GM23338 (cell line): Measurements from ENCODE around the gene MS4A12. TPM values are rescaled to one million over a fixed set of nuclear protein-coding genes. Genes with fewer than 3 reads are reported as not detected.

ENCODE experiments used
- ATAC-seq: fragments of 200-7000 bp; cut with Tn5 transposase; 3 replicates; pipeline ENCODE4 v1.9.1; 2020
- DNase-seq: peaks from one replicate; pipeline ENCODE4 v3.0.0-alpha.2; 2015; ENCODE audit warnings: low spot score
- H2AFZ ChIP-seq: fragments of 200-600 bp; sonication (generic); 2 replicates; pipeline ENCODE4 v1.8.0; 2016; ENCODE audit warnings: antibody characterized with exemption, mild to moderate bottlenecking, moderate library complexity
- H3F3A ChIP-seq: fragments of 200-600 bp; sonication (generic); replicated peaks from 2 replicates; pipeline ENCODE4 v1.8.0; 2017; ENCODE audit warnings: antibody characterized with exemption, mixed run types, low read depth
- H3K27ac ChIP-seq: fragments of 200-600 bp; sonication (generic); 2 replicates; pipeline ENCODE4 v1.6.1; 2016; ENCODE audit warnings: low read depth
- H3K27me3 ChIP-seq: fragments of 200-600 bp; sonication (generic); 2 replicates; pipeline ENCODE4 v1.8.0; 2016; ENCODE audit warnings: mild to moderate bottlenecking, mixed run types, moderate library complexity; ENCODE audit not compliant: insufficient read depth
- H3K36me3 ChIP-seq: fragments of 200-600 bp; sonication (generic); 2 replicates; pipeline ENCODE4 v1.8.0; 2016; ENCODE audit warnings: mild to moderate bottlenecking; ENCODE audit not compliant: insufficient read depth
- H3K4me1 ChIP-seq: fragments of 200-600 bp; sonication (generic); 2 replicates; pipeline ENCODE4 v1.8.0; 2016; ENCODE audit warnings: mild to moderate bottlenecking, moderate library complexity; ENCODE audit not compliant: insufficient read depth
- H3K4me2 ChIP-seq: fragments of 200-600 bp; sonication (generic); 2 replicates; pipeline ENCODE4 v1.7.1; 2017; ENCODE audit warnings: mixed run types
- H3K4me3 ChIP-seq: fragments of 200-600 bp; sonication (generic); 2 replicates; pipeline ENCODE4 v1.6.1; 2016; ENCODE audit warnings: mixed run types
- H3K79me2 ChIP-seq: fragments of 200-600 bp; sonication (generic); replicated peaks from 2 replicates; pipeline ENCODE4 v1.8.0; 2017; ENCODE audit warnings: mild to moderate bottlenecking; ENCODE audit not compliant: insufficient read depth
- H3K9me2 ChIP-seq: fragments of 200-600 bp; sonication (generic); 2 replicates; pipeline ENCODE4 v1.8.0; 2017; ENCODE audit not compliant: insufficient read depth
- H4K20me1 ChIP-seq: fragments of 200-600 bp; sonication (generic); replicated peaks from 2 replicates; pipeline ENCODE4 v1.8.0; 2017; ENCODE audit warnings: mild to moderate bottlenecking; ENCODE audit not compliant: insufficient read depth
- H3K27ac Mint-ChIP-seq: 2 replicates; pipeline ENCODE4 v1.8.0; 2020; ENCODE audit warnings: inconsistent platforms, mild to moderate bottlenecking, moderate library complexity, mixed read lengths
- H3K27me3 Mint-ChIP-seq: 3 replicates; pipeline ENCODE4 v1.8.0; 2022; ENCODE audit warnings: low read depth, mild to moderate bottlenecking, moderate library complexity, mixed read lengths, inconsistent platforms; ENCODE audit not compliant: insufficient read depth, poor library complexity
- H3K36me3 Mint-ChIP-seq: 3 replicates; pipeline ENCODE4 v1.8.0; 2021; ENCODE audit warnings: low read depth, mild to moderate bottlenecking, inconsistent platforms, moderate library complexity, mixed read lengths
- H3K4me1 Mint-ChIP-seq: 3 replicates; pipeline ENCODE4 v1.8.0; 2020; ENCODE audit warnings: mild to moderate bottlenecking, inconsistent platforms, mixed read lengths
- H3K4me3 Mint-ChIP-seq: 3 replicates; pipeline ENCODE4 v1.8.0; 2021; ENCODE audit warnings: moderate library complexity, mild to moderate bottlenecking, inconsistent platforms, mixed read lengths
- H3K9me3 Mint-ChIP-seq: 3 replicates; pipeline ENCODE4 v1.8.0; 2020; ENCODE audit warnings: moderate library complexity, mild to moderate bottlenecking, inconsistent platforms, mixed read lengths
- CREB1 ChIP-seq: fragments of 250-450 bp; sonication (Bioruptor Pico); IDR thresholded peaks from 2 replicates; pipeline ENCODE4 v1.5.0; 2020; ENCODE audit warnings: low read depth, mild to moderate bottlenecking, moderate library complexity
- ETS1 ChIP-seq: IDR thresholded peaks from 2 replicates; pipeline ENCODE4 v1.6.1; 2016; ENCODE audit warnings: antibody characterized with exemption
- EZH2 ChIP-seq: fragments of 200-600 bp; sonication (generic); IDR thresholded peaks from one replicate; pipeline ENCODE4 v1.8.0; 2017; ENCODE audit warnings: antibody characterized with exemption, mild to moderate bottlenecking, low read depth; ENCODE audit not compliant: unreplicated experiment
- JUNB ChIP-seq: IDR thresholded peaks from one replicate; pipeline ENCODE4 v1.6.1; 2016; ENCODE audit warnings: antibody characterized with exemption; ENCODE audit not compliant: unreplicated experiment
- NANOG ChIP-seq: IDR thresholded peaks from 2 replicates; pipeline ENCODE4 v1.6.1; 2016; ENCODE audit warnings: antibody characterized with exemption, borderline replicate concordance
- POLR2AphosphoS5 ChIP-seq: IDR thresholded peaks from 2 replicates; pipeline ENCODE4 v1.6.1; 2016; ENCODE audit warnings: antibody characterized with exemption, low read depth
- REST ChIP-seq: IDR thresholded peaks from one replicate; pipeline ENCODE4 v1.6.1; 2018; ENCODE audit warnings: antibody characterized with exemption; ENCODE audit not compliant: unreplicated experiment
- STAT1 ChIP-seq: IDR thresholded peaks from one replicate; pipeline ENCODE4 v1.6.1; 2016; ENCODE audit warnings: antibody characterized with exemption; ENCODE audit not compliant: unreplicated experiment
- ZNF114 ChIP-seq: fragments of 250-450 bp; sonication (Bioruptor Pico); IDR thresholded peaks from 2 replicates; pipeline ENCODE4 v1.5.0; 2020; ENCODE audit warnings: mild to moderate bottlenecking, moderate library complexity
- ZNF331 ChIP-seq: fragments of 250-450 bp; sonication (Bioruptor Pico); IDR thresholded peaks from 2 replicates; pipeline ENCODE4 v1.5.0; 2020; ENCODE audit warnings: low read depth, mild to moderate bottlenecking, moderate library complexity
- ZNF462 ChIP-seq: fragments of 250-450 bp; sonication (Bioruptor Pico); IDR thresholded peaks from 2 replicates; pipeline ENCODE4 v1.5.0; 2020; ENCODE audit warnings: mild to moderate bottlenecking, moderate library complexity
- polyA plus RNA-seq: library from polyadenylated mRNA; unstranded; fragments of >200 nt; fragmentation: Nextera tagmentation; extraction: Ambion mirVana; gene quantifications from 2 replicates; pipeline ENCODE4 v1.2.1, GENCODE V29; 2016
- total RNA-seq: library from RNA; depleted of rRNA; stranded (reverse); fragments of >200 nt; shearing (Covaris generic); gene quantifications from 2 replicates; pipeline ENCODE4 v1.2.3, GENCODE V29; 2014

MS4A12 gene
- total and polyA plus RNA-seq, 2 experiments from 2014 or later, result 0.21 to 0.34 TPM

- Mint-ChIP-seq H3K36me3 (no peaks in the 10 kb centered on the region), H3K4me1 (no peaks in the 10 kb centered on the region), H3K4me3 (no peak overlapping the region), H3K27ac (no peak overlapping the region), H3K9me3 (no peaks in the 10 kb centered on the region), H3K27me3 (peaks cover 2% of the 10 kb centered on the region)
- no peak overlapping the region for H2AFZ ChIP-seq
- H4K20me1 ChIP-seq, result no peaks in the 10 kb centered on the region
- H3K27ac ChIP-seq, result no peak overlapping the region
- H3K9me2 ChIP-seq, result no peaks in the 10 kb centered on the region
- H3K36me3 ChIP-seq, result no peaks in the 10 kb centered on the region
- H3K79me2 ChIP-seq, result no peaks in the 10 kb centered on the region
- no peaks in the 10 kb centered on the region for H3F3A ChIP-seq
- no peak overlapping the region for H3K4me2 ChIP-seq
- no peak for ATAC-seq
- H3K4me1 ChIP-seq, result no peaks in the 10 kb centered on the region
- DNase-seq, result no peak
- H3K4me3 ChIP-seq, result no peak overlapping the region
- TF ChIP-seq ZNF114 (no peak), ETS1 (no peak), ZNF331 (CRISPR knock-in tag) (no peak), REST (no peak), CREB1 (CRISPR knock-in tag) (no peak), NANOG (no peak), JUNB (no peak)
- H3K27me3 ChIP-seq, result no peaks in the 10 kb centered on the region
Observed at GRCh38 chr11:60459345-60459744, 33.2 kb upstream of the MS4A12 start.

GRCh38 chr11:60468829-60469228, 23.7 kb upstream of the MS4A12 start:
- Histone ChIP-seq H2AFZ (no peak overlapping the region), H3K4me3 (no peak overlapping the region), H3K27me3 (no peaks in the 10 kb centered on the region), H3K27ac (no peak overlapping the region), H3K79me2 (no peaks in the 10 kb centered on the region), H3F3A (no peaks in the 10 kb centered on the region), H3K9me2 (no peaks in the 10 kb centered on the region; the same call in 1 of the 2 replicates), H3K4me2 (no peak overlapping the region), H3K36me3 (no peaks in the 10 kb centered on the region), H3K4me1 (no peaks in the 10 kb centered on the region), H4K20me1 (no peaks in the 10 kb centered on the region)
- no peaks in the 10 kb centered on the region; the same call in 2 of the 3 replicates for H3K9me3 Mint-ChIP-seq
- no peak for DNase-seq
- H3K27me3 Mint-ChIP-seq, result no peaks in the 10 kb centered on the region
- no peak for ATAC-seq
- no peak overlapping the region for H3K27ac Mint-ChIP-seq
- no peak overlapping the region for H3K4me3 Mint-ChIP-seq
- H3K36me3 Mint-ChIP-seq, result no peaks in the 10 kb centered on the region
- H3K4me1 Mint-ChIP-seq, result no peaks in the 10 kb centered on the region
- TF ChIP-seq POLR2AphosphoS5 (no peak), STAT1 (no peak), EZH2 (no peak), ZNF462 (CRISPR knock-in tag) (no peak), JUNB (no peak), NANOG (no peak), ZNF114 (no peak)
